ENCODE measurements around the gene SLC2A14.

DNA sequence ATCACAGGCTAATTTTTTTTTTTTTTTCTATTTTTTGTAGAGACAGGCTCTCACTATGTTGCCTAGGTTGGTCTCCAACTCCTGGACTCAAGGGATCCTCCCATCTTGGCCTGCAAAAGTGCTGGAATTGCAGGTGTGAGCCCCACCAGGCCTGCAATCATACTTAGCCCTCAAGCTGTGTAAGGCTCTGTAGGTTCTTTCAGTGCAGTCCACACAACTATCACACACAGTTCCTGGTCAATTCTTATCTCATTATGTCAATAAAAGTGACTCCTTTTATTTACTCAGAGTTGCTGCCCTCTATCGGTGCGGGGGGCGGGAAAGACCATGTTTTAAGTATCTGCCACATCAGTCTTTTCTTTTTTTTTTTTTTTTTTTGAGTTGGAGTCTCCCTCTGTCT is 34.3 kb upstream of the SLC2A14 start:
- TF ChIP-seq CTCF (IDR thresholded peaks at IDR 0.05): no peak
- no peak for TF ChIP-seq POLR2A (IDR thresholded peaks at IDR 0.05)
- TF ChIP-seq POLR2AphosphoS5 (IDR thresholded peaks at IDR 0.05): no peak

Data from suprapubic skin (tissue), 4 donors.